ENCODE results near the gene PRB4. TPM values are rescaled to one million over a fixed set of nuclear protein-coding genes. Genes with fewer than 3 reads are reported as not detected.

The PRB4 gene
- total and polyA plus RNA-seq, 9 of the 15 experiments (the other 6 are each of a cell fraction or from before 2014, with no cell fraction given), result not detected

DNA sequence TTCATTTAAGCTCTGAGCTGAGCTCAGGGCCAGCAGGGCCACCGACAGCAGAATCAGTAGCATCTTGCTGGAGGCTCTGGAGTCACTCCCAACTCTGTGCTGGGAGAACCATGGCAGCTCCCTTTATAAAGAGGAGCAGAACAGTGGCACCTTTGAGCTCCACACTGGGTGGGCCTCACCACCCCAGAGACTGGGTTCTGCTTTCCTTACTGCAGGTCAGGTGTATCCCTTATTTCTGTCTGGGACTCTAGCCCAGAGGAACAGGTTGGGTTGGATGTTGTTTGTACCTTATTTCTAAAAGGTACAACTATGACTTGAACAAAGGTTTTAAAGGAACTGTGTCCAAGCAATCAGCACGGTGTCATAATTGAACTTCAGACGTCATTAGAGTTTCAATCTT, 40.6 kb downstream of the PRB4 start, which contains the start of gene PRB3:
Gene PRB3, minus strand, starts transcription at position 101 of the 400 bp plus-strand sequence. Its CDS starts 38 bp downstream, at position 63.
- Histone ChIP-seq H3K9me3 (replicated peaks; ENCODE audit: control insufficient read depth, insufficient read depth, low read depth, low read length) (no peaks in the 10 kb centered on the region), H3K79me2 (ENCODE audit: control insufficient read depth, insufficient read depth, low read length) (no peaks in the 10 kb centered on the region), H3K4me2 (ENCODE audit: insufficient read depth, low read length) (no peak within 1 kb of the TSS), H3K27ac (ENCODE audit: extremely low read depth, low read depth, low read length) (no peak within 1 kb of the TSS), H4K20me1 (replicated peaks; ENCODE audit: control insufficient read depth, insufficient read depth, low read length) (no peaks in the 10 kb centered on the region), H3K4me1 (replicated peaks in 1 of 2; ENCODE audit: control insufficient read depth in 2 of 2, insufficient read depth in 2 of 2, low read length in 2 of 2) (no peaks in the 10 kb centered on the region), H3K9ac (ENCODE audit: insufficient read depth in 1 of 2, low read depth in 2 of 2, low read length in 2 of 2) (no peak within 1 kb of the TSS), H3K36me3 (ENCODE audit: control insufficient read depth, insufficient read depth, low read length) (no peaks in the 10 kb centered on the region), H3K27me3 (ENCODE audit: control insufficient read depth in 2 of 2, insufficient read depth in 2 of 2, low read length in 2 of 2) (no peaks in the 10 kb centered on the region), H3K4me3 (no peak within 1 kb of the TSS), H2AFZ (ENCODE audit: low read depth, low read length) (no peak within 1 kb of the TSS), H3K9me1 (ENCODE audit: control insufficient read depth, insufficient read depth, low read length) (no peaks in the 10 kb centered on the region)
- no peak for DNase-seq (ENCODE audit: extremely low read depth in 1 of 4, low spot score in 3 of 4)
- WGBS (ENCODE audit: insufficient coverage, low coverage, missing lambda C conversion rate), result 0% methylated on average over 3 of the region's 3 CpGs
- FAIRE-seq, result no peak
- in situ Hi-C loops (cut with MboI), result no loop called here
- intact Hi-C loops (cut with micrococcal nuclease), result no loop called here
- ChIA-PET POLR2A (no interaction called here), CTCF (ENCODE audit: low intra/inter-chr PET ratio) (no interaction called here)
- BruUV-seq (replicated peaks), result no TSS peak
- no peak for ATAC-seq
- TF ChIP-seq NCOA4 (IDR thresholded peaks at IDR 0.05; ENCODE audit: partially characterized antibody) (no peak), SREBF2 (CRISPR knock-in tag; IDR thresholded peaks at IDR 0.05) (no peak), MAFF (IDR thresholded peaks at IDR 0.05; ENCODE audit: low read length) (no peak), SREBF1 (IDR thresholded peaks at IDR 0.05; ENCODE audit: borderline replicate concordance, low read depth, low read length) (no peak), MYBL2 (IDR thresholded peaks at IDR 0.05; ENCODE audit: low read depth) (no peak), MYBL2 (CRISPR knock-in tag; IDR thresholded peaks at IDR 0.05; ENCODE audit: borderline replicate concordance) (no peak)
- TF ChIP-seq, protein P1, sequence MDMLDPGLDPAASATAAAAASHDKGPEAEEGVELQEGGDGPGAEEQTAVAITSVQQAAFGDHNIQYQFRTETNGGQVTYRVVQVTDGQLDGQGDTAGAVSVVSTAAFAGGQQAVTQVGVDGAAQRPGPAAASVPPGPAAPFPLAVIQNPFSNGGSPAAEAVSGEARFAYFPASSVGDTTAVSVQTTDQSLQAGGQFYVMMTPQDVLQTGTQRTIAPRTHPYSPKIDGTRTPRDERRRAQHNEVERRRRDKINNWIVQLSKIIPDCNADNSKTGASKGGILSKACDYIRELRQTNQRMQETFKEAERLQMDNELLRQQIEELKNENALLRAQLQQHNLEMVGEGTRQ (CRISPR knock-in tag; IDR thresholded peaks at IDR 0.05), result no peak
- TF ChIP-seq, protein P2, sequence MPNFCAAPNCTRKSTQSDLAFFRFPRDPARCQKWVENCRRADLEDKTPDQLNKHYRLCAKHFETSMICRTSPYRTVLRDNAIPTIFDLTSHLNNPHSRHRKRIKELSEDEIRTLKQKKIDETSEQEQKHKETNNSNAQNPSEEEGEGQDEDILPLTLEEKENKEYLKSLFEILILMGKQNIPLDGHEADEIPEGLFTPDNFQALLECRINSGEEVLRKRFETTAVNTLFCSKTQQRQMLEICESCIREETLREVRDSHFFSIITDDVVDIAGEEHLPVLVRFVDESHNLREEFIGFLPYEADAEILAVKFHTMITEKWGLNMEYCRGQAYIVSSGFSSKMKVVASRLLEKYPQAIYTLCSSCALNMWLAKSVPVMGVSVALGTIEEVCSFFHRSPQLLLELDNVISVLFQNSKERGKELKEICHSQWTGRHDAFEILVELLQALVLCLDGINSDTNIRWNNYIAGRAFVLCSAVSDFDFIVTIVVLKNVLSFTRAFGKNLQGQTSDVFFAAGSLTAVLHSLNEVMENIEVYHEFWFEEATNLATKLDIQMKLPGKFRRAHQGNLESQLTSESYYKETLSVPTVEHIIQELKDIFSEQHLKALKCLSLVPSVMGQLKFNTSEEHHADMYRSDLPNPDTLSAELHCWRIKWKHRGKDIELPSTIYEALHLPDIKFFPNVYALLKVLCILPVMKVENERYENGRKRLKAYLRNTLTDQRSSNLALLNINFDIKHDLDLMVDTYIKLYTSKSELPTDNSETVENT (CRISPR knock-in tag; IDR thresholded peaks at IDR 0.05), result no peak
- TF ChIP-seq, protein P3, sequence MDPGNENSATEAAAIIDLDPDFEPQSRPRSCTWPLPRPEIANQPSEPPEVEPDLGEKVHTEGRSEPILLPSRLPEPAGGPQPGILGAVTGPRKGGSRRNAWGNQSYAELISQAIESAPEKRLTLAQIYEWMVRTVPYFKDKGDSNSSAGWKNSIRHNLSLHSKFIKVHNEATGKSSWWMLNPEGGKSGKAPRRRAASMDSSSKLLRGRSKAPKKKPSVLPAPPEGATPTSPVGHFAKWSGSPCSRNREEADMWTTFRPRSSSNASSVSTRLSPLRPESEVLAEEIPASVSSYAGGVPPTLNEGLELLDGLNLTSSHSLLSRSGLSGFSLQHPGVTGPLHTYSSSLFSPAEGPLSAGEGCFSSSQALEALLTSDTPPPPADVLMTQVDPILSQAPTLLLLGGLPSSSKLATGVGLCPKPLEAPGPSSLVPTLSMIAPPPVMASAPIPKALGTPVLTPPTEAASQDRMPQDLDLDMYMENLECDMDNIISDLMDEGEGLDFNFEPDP (CRISPR knock-in tag; IDR thresholded peaks at IDR 0.05), result no peak
- TF ChIP-seq, protein P4, sequence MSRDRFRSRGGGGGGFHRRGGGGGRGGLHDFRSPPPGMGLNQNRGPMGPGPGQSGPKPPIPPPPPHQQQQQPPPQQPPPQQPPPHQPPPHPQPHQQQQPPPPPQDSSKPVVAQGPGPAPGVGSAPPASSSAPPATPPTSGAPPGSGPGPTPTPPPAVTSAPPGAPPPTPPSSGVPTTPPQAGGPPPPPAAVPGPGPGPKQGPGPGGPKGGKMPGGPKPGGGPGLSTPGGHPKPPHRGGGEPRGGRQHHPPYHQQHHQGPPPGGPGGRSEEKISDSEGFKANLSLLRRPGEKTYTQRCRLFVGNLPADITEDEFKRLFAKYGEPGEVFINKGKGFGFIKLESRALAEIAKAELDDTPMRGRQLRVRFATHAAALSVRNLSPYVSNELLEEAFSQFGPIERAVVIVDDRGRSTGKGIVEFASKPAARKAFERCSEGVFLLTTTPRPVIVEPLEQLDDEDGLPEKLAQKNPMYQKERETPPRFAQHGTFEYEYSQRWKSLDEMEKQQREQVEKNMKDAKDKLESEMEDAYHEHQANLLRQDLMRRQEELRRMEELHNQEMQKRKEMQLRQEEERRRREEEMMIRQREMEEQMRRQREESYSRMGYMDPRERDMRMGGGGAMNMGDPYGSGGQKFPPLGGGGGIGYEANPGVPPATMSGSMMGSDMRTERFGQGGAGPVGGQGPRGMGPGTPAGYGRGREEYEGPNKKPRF (IDR thresholded peaks at IDR 0.05; ENCODE audit: low read depth, low read length), result no peak
- TF ChIP-seq, protein P5, sequence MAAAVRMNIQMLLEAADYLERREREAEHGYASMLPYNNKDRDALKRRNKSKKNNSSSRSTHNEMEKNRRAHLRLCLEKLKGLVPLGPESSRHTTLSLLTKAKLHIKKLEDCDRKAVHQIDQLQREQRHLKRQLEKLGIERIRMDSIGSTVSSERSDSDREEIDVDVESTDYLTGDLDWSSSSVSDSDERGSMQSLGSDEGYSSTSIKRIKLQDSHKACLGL (CRISPR knock-in tag; IDR thresholded peaks at IDR 0.05; ENCODE audit: borderline replicate concordance, poor library complexity, severe bottlenecking), result no peak
- TF ChIP-seq, protein P6, sequence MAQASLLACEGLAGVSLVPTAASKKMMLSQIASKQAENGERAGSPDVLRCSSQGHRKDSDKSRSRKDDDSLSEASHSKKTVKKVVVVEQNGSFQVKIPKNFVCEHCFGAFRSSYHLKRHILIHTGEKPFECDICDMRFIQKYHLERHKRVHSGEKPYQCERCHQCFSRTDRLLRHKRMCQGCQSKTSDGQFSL (CRISPR knock-in tag; IDR thresholded peaks at IDR 0.05), result no peak
- TF ChIP-seq, protein P6 (tag; IDR thresholded peaks at IDR 0.05), result no peak
